Measurements from ENCODE around the gene DENND1C. TPM values are rescaled to one million over a fixed set of nuclear protein-coding genes. Genes with fewer than 3 reads are reported as not detected.

DENND1C gene
- total RNA-seq, 1 donor from 2014 or later = not detected

GRCh38 chr19:6467384-6467783 is 14.2 kb downstream of the DENND1C start:
- Mint-ChIP-seq H3K9me3 (no peaks in the 10 kb centered on the region), H3K4me1 (peaks cover 9% of the 10 kb centered on the region), H3K36me3 (no peaks in the 10 kb centered on the region), H3K4me3 (no peak overlapping the region), H3K27ac (no peak overlapping the region), H3K27me3 (ENCODE audit: insufficient read depth, low read depth) (peaks cover 49% of the 10 kb centered on the region)
- no peak for DNase-seq (ENCODE audit: low spot score)
- Histone ChIP-seq H3K9ac (no peak overlapping the region), H3F3A (ENCODE audit: low read depth) (peaks cover 7% of the 10 kb centered on the region), H3K9me3 (ENCODE audit: low read depth) (no peaks in the 10 kb centered on the region), H3K4me3 (no peak overlapping the region), H3K4me2 (no peak overlapping the region), H3K36me3 (no peaks in the 10 kb centered on the region), H4K20me1 (ENCODE audit: low read depth) (no peaks in the 10 kb centered on the region), H3K4me1 (peaks cover 12% of the 10 kb centered on the region), H2AFZ (replicated peaks) (no peak overlapping the region), H3K27me3 (peaks cover 34% of the 10 kb centered on the region), H3K79me2 (ENCODE audit: low read depth) (no peaks in the 10 kb centered on the region), H3K27ac (no peak overlapping the region)
- no peak for TF ChIP-seq EZH2phosphoT487 (IDR thresholded peaks at IDR 0.05)
- TF ChIP-seq CTCF (IDR thresholded peaks at IDR 0.05) = no peak
- TF ChIP-seq EZH2 (IDR thresholded peaks at IDR 0.05) = no peak

DNA sequence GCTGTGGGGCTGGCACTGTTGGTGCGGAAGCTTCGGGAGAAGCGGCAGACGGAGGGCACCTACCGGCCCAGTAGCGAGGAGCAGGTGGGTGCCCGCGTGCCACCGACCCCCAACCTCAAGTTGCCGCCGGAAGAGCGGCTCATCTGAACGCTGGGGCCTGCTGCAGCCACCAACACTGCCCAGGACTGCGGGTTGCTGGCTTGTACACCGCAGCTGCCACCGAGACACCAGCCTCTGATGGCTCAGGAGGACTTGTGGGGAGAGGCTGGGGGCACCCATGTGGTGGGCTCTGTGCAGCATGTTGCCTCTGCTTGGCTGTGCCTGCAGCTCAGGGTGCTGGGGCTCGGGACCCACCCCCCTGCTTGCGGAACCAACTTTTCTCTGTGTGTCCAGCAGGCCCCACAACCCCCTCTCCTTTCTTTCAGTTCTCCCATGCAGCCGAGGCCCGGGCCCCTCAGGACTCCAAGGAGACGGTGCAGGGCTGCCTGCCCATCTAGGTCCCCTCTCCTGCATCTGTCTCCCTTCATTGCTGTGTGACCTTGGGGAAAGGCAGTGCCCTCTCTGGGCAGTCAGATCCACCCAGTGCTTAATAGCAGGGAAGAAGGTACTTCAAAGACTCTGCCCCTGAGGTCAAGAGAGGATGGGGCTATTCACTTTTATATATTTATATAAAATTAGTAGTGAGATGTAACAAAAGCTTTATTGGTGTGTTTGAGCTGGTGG is 14.9 kb downstream of the DENND1C start:
- H3K79me2 ChIP-seq (ENCODE audit: low read depth) = no peaks in the 10 kb centered on the region
- no peak overlapping the region for H3K9ac ChIP-seq
- H3K36me3 Mint-ChIP-seq = no peaks in the 10 kb centered on the region
- no peaks in the 10 kb centered on the region for H3K36me3 ChIP-seq
- TF ChIP-seq EZH2 (IDR thresholded peaks at IDR 0.05) (no peak), CTCF (IDR thresholded peaks at IDR 0.05) (no peak), EZH2phosphoT487 (IDR thresholded peaks at IDR 0.05) (no peak)
- H3K4me1 Mint-ChIP-seq = peaks cover 9% of the 10 kb centered on the region
- peaks cover 54% of the 10 kb centered on the region for H3K27me3 Mint-ChIP-seq (ENCODE audit: insufficient read depth, low read depth)
- H3K4me3 ChIP-seq = no peak overlapping the region
- H3K27me3 ChIP-seq = peaks cover 40% of the 10 kb centered on the region
- H3K4me2 ChIP-seq = no peak overlapping the region
- H3K4me3 Mint-ChIP-seq = no peak overlapping the region
- H3K27ac ChIP-seq = no peak overlapping the region
- no peak overlapping the region for H2AFZ ChIP-seq (replicated peaks)
- peaks cover 4% of the 10 kb centered on the region for H3K9me3 Mint-ChIP-seq
- DNase-seq (ENCODE audit: low spot score) = no peak
- no peak overlapping the region for H3K27ac Mint-ChIP-seq
- H3K4me1 ChIP-seq = peaks cover 12% of the 10 kb centered on the region
- H3F3A ChIP-seq (ENCODE audit: low read depth) = peaks cover 7% of the 10 kb centered on the region
- no peaks in the 10 kb centered on the region for H3K9me3 ChIP-seq (ENCODE audit: low read depth)
- H4K20me1 ChIP-seq (ENCODE audit: low read depth) = no peaks in the 10 kb centered on the region

DNA sequence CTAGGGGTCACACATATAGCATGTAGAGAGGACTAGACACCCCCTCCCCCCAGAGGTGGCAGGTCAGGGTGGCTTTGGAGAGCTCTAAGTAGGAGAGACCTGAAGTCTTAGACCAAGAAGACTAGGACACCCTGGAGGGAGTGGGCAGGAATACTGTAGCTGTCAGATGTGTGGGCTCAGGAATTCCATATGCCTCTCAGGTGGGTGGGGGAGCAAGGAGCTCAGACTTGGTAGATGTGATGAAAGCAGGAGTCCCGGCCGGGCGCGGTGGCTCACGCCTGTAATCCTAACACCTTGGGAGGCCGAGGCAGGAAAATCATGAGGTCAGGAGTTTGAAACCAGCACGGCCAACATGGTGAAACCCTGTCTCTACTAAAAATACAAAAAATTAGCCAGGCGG is 15.9 kb downstream of the DENND1C start:
- H2AFZ ChIP-seq (replicated peaks) = no peak overlapping the region
- DNase-seq (ENCODE audit: low spot score) = no peak
- H3K4me3 ChIP-seq = no peak overlapping the region
- Mint-ChIP-seq H3K9me3 (peaks cover 4% of the 10 kb centered on the region), H3K36me3 (no peaks in the 10 kb centered on the region), H3K4me3 (peak overlapping the region; percentile 27), H3K27ac (peak overlapping the region; percentile 12), H3K4me1 (peaks cover 9% of the 10 kb centered on the region), H3K27me3 (ENCODE audit: insufficient read depth, low read depth) (peaks cover 52% of the 10 kb centered on the region)
- no peak overlapping the region for H3K27ac ChIP-seq
- H3K9me3 ChIP-seq (ENCODE audit: low read depth) = no peaks in the 10 kb centered on the region
- H3K4me1 ChIP-seq = peaks cover 5% of the 10 kb centered on the region
- peaks cover 9% of the 10 kb centered on the region for H3F3A ChIP-seq (ENCODE audit: low read depth)
- H3K27me3 ChIP-seq = peaks cover 44% of the 10 kb centered on the region
- no peak for TF ChIP-seq CTCF (IDR thresholded peaks at IDR 0.05)
- no peak for TF ChIP-seq EZH2 (IDR thresholded peaks at IDR 0.05)
- TF ChIP-seq EZH2phosphoT487 (IDR thresholded peaks at IDR 0.05) = no peak
- H3K4me2 ChIP-seq = no peak overlapping the region
- no peaks in the 10 kb centered on the region for H4K20me1 ChIP-seq (ENCODE audit: low read depth)
- H3K79me2 ChIP-seq (ENCODE audit: low read depth) = no peaks in the 10 kb centered on the region
- no peak overlapping the region for H3K9ac ChIP-seq
- H3K36me3 ChIP-seq = no peaks in the 10 kb centered on the region

Measured in neural progenitor cell (in vitro differentiated cells).